Peyer's patch (tissue), 4 donors: Measurements from ENCODE around the gene ASTL. TPM values are rescaled to one million over a fixed set of nuclear protein-coding genes. Genes with fewer than 3 reads are reported as not detected.

Experiments
- DNase-seq, 3 donors: peaks; one replicate each; pipeline ENCODE4 v3.0.0-alpha.2; 2017 to 2019
- H3K27ac ChIP-seq, 4 donors: fragments of 200-600 bp; sonication (generic); one replicate each; pipeline ENCODE4 v1.5.1; 2016 to 2019
- H3K27me3 ChIP-seq, 2 donors: fragments of 200-600 bp; sonication (generic); one replicate each; pipeline ENCODE4 v1.5.1; 2019
- H3K36me3 ChIP-seq, 3 donors: fragments of 200-600 bp; sonication (generic); one replicate each; pipeline ENCODE4 v1.5.1; 2016 to 2019
- H3K4me1 ChIP-seq, 4 donors: fragments of 200-600 bp; sonication (generic); one replicate each; pipeline ENCODE4 v1.5.1; 2016 to 2019
- H3K4me3 ChIP-seq, 4 donors: fragments of 200-600 bp; sonication (generic); 1 replicate in 3 of 4; 2 replicates in 1 of 4; pipeline ENCODE4 v1.5.1; 2016 to 2019; ENCODE audit warnings: mild to moderate bottlenecking in 1 of 4
- H3K9me3 ChIP-seq, 4 donors: fragments of 200-600 bp; sonication (generic); one replicate each; pipeline ENCODE4 v1.5.1; 2016 to 2019; ENCODE audit warnings: mild to moderate bottlenecking in 1 of 4
- CTCF ChIP-seq, 6 experiments: fragments of 450-650 bp in 4 of 6; fragments of 200-600 bp in 2 of 6; sonication (generic) in 1 of 6; IDR thresholded peaks; one replicate each; pipeline ENCODE4 v1.5.1; 2017 to 2019; ENCODE audit warnings: antibody characterized with exemption in 6 of 6, mild to moderate bottlenecking in 3 of 6, moderate library complexity in 1 of 6
- POLR2A ChIP-seq, 2 donors: fragments of 450-650 bp; IDR thresholded peaks; one replicate each; pipeline ENCODE4 v1.5.1; 2017; ENCODE audit warnings: antibody characterized with exemption in 2 of 2, mild to moderate bottlenecking in 2 of 2, moderate library complexity in 2 of 2
- total RNA-seq, 4 donors: library from RNA; depleted of rRNA; stranded (reverse); fragments of >200 nt; gene quantifications; one replicate each; pipeline ENCODE4 v1.1.0, GENCODE V29; 2016

Gene ASTL
- total RNA-seq, 4 donors from 2014 or later, result not detected

- H3K4me1 ChIP-seq, result peaks cover 0 to 41% (median 33%) of the 10 kb centered on the region in 4 donors
- H3K27me3 ChIP-seq, result no peaks in the 10 kb centered on the region
- peak within 1 kb of the TSS; percentile 47 to 90 (median 72) for H3K4me3 ChIP-seq
- H3K9me3 ChIP-seq, result no peaks in the 10 kb centered on the region
- TF ChIP-seq POLR2A (IDR thresholded peaks at IDR 0.05) (peak; percentile 74 to 78), CTCF (IDR thresholded peaks at IDR 0.05) (peak in 1 of 6 experiments; percentile 10)
- DNase-seq, result peak; percentile 79 to 96 (median 95)
- no peaks in the 10 kb centered on the region for H3K36me3 ChIP-seq
- peak within 1 kb of the TSS; percentile 74 to 97 (median 82) for H3K27ac ChIP-seq
Observed at GRCh38 chr2:96145036-96145847, 6.9 kb upstream of the ASTL start, which contains the start of gene DUSP2. Gene DUSP2, minus strand, starts transcription at chr2:96145440. Its CDS starts 86 bp downstream, at chr2:96145354.

DNA sequence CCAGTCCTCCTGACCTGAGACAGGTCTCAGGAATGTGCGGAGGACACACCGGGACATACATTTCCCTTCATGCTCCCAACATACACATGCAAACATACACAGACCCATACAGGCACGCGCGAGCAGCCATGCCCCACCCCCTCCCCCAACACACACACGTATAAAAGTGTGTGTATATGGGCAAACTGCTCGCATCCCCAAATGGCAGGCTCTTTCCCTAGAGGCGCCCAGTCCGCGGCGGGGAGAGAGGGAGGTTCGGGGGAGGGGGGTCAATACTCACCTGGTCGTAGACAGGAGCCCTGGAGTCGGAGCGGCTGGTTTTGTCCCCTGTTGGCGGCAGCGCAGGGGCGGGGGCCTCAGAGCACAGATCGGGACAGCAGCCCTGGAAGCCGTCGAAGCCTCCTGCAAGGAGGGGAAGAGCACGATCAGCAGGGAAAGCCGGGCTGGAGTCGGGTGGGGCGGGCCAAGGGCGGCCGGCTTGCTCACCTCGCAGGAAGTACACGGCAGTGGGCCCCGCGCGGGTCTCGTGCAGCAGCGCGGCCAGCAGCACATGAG lies 6.3 kb upstream of the ASTL start:
- Histone ChIP-seq H3K4me3 (peak overlapping the region; percentile 47 to 90 (median 72)), H3K27me3 (no peaks in the 10 kb centered on the region), H3K36me3 (no peaks in the 10 kb centered on the region), H3K27ac (peak overlapping the region; percentile 74 to 97 (median 81)), H3K4me1 (peaks cover 0 to 41% (median 33%) of the 10 kb centered on the region in 4 donors), H3K9me3 (no peaks in the 10 kb centered on the region)
- peak in 2 of 3 donors; percentile 56 to 74 for DNase-seq
- no peak for TF ChIP-seq POLR2A (IDR thresholded peaks at IDR 0.05)
- TF ChIP-seq CTCF (IDR thresholded peaks at IDR 0.05), result no peak

DNA sequence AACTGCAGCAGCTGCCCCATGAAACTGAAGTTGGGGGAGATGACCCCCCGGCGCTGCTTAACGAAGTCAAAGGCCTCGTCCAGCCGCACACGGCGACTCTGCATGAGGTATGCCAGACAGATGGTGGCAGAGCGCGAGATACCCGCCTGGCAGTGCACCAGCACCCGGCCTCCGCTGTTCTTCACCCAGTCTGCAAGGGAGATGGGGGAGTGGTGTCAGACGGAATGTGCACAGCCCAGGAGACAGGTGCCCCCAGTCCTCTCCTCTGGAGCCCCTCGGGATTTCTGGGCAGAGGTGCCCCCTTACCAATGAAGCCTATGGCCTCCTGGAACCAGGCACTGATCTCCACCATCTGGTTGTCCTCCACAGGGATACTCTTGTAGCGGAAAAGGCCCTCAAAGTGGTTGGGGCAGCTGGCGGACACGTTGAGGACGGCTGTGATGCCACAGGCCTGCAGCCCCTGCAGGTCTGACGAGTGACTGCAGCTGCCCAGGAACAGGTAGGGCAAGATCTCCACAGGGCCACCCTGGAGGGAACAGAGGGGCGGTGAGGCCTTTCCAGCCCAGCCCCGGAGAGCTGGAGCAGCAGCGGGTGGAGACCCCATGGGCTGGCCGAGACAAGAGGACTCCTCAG lies 5.7 kb upstream of the ASTL start:
- TF ChIP-seq CTCF (IDR thresholded peaks at IDR 0.05), result peak in 3 of 6 experiments; percentile 3 to 38 (median 22)
- TF ChIP-seq POLR2A (IDR thresholded peaks at IDR 0.05), result no peak
- H3K27me3 ChIP-seq, result no peaks in the 10 kb centered on the region
- H3K9me3 ChIP-seq, result no peaks in the 10 kb centered on the region
- peak overlapping the region in 3 of 4 donors; percentile 78 to 97 (median 84) for H3K27ac ChIP-seq
- peak; percentile 41 to 61 (median 49) for DNase-seq
- H3K4me3 ChIP-seq, result peak overlapping the region; percentile 47 to 90 (median 72)
- H3K4me1 ChIP-seq, result peaks cover 0 to 41% (median 32%) of the 10 kb centered on the region in 4 donors
- no peaks in the 10 kb centered on the region for H3K36me3 ChIP-seq

GRCh38 chr2:96143231-96143847 lies 5.0 kb upstream of the ASTL start:
- TF ChIP-seq POLR2A (IDR thresholded peaks at IDR 0.05), result no peak
- TF ChIP-seq CTCF (IDR thresholded peaks at IDR 0.05), result no peak
- Histone ChIP-seq H3K4me1 (peaks cover 0 to 37% (median 30%) of the 10 kb centered on the region in 4 donors), H3K4me3 (peak overlapping the region; percentile 47 to 90 (median 72)), H3K27ac (peak overlapping the region in 3 of 4 donors; percentile 2 to 97 (median 84)), H3K36me3 (no peaks in the 10 kb centered on the region), H3K27me3 (no peaks in the 10 kb centered on the region), H3K9me3 (no peaks in the 10 kb centered on the region)
- DNase-seq, result peak in 1 of 3 donors; percentile 44
